GM19351 (cell line): ENCODE measurements around the gene CSRNP3.
A peak's percentile ranks its signal among the peaks of the same experiment; 100 is the strongest.
"Not testable (repeated sequence)": the region's sequence is repeated elsewhere in the genome, so short reads cannot be mapped to it uniquely, and the experiment has no call there.

ENCODE experiments used
- ATAC-seq: cut with Tn5 transposase; IDR thresholded peaks from one replicate; pipeline ENCODE4 v1.9.1; 2021; ENCODE audit warnings: mild to moderate bottlenecking, moderate library complexity; ENCODE audit not compliant: unreplicated experiment

CSRNP3 gene

DNA sequence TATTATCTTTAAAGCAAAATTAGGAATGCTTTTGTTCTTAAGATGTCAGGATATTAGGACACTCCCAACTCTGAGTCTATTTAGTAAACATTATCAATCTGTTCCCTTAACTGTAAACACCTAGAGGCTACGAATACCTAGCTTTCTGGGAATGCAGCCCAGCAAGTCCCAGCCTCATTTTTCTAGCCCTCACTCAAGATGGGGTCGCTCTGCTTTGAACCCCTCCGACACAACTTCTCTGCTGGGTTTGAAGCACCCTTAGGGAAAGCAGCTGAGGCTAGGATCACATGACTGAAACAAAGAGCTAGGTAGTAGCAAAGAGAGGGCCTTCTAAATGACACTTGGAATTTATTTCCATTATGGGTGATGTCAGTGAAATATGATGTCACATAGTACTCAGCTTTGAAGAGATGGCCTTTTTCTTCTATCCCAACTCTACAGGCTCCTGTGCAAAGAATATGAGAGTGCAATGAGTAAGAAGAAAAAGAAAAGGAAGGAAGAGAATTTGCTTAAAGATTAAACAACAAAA is 114.7 kb downstream of the CSRNP3 start:
- no peak for ATAC-seq

DNA sequence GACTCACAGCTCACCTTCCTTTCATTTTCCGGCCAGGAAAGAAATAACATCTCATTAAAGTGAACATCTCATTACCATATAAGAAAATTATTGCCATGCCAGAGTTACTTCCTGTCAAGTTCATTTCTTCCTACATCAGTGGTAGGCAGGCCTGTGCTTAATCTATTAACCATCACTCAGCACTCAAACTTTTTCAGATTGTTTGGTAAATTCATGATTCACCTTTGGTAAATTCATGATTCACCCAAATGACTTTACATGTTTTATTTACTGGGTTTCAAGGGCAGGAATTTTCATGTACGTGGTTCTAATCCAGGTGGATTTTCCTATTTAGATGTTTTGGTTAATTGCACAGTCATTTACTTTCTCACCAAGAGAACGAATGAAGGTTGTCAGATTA is 116.5 kb downstream of the CSRNP3 start:
- ATAC-seq = no peak

DNA sequence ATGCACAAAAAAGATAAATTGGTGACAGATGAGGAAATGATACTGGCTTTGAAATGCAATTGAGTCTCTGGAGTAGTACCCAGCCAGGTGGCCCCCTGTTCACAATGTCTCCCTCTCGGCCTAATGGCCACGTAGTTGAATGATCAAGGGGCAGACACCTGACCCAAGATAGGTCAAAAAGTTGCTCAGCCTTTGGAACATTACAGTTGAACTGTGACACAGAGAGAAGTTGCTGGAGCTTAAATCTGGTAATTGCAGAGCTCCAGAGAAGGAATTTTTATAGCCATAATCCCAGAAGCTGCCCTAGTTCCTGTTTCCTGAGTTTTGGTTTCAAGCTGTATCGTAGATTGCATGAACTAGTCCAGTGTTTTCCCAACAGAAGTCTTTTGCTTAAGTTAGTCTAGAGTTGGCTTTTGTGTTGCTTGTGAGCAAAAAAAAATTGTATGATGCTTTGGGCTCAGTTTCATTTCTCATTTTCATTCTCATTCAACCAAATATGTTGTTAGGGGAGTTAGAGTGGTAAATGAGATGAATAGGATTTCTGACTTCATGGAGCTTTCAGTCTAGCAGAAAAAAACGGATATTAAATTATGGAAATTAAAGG is 117.9 kb downstream of the CSRNP3 start:
- peak; percentile 91 for ATAC-seq

DNA sequence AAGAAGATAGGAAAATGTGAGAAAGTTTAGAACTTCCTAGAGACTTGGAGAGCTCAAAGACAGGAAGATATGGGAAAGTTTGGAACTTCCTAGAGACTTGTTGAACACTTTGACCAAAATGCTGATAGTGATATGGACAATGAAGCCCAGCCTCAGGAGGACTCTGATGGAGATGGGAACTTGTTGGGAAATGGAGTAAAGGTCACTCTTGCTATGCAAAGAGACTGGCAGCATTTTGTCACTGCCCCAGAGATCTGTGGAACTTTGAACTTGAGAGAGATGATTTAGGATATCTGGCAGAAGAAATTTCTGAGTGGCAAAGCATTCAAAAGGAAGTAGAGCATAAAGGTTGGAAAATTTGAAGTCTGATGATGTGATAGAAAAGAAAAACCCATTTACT is 121.5 kb downstream of the CSRNP3 start:
- not testable (repeated sequence) for ATAC-seq

DNA sequence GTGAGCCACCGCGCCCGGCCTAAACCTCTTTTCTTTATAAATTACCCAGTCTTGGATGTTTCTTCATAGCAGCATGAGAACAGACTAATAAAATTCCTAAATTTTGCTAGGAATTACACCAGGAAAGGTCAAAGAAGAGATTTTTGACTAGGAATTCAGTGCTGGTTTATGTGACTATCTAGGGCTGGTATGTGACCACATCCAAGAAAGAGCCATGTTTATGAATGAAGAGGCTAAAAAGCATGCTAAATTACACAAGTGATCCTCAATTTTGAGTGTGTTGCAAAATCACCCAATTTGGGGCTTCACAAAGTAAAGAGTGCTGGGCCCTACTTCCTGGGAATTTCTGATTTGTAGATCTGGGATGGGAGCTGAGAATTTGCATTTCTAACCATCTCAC is 123.6 kb downstream of the CSRNP3 start:
- no peak for ATAC-seq

DNA sequence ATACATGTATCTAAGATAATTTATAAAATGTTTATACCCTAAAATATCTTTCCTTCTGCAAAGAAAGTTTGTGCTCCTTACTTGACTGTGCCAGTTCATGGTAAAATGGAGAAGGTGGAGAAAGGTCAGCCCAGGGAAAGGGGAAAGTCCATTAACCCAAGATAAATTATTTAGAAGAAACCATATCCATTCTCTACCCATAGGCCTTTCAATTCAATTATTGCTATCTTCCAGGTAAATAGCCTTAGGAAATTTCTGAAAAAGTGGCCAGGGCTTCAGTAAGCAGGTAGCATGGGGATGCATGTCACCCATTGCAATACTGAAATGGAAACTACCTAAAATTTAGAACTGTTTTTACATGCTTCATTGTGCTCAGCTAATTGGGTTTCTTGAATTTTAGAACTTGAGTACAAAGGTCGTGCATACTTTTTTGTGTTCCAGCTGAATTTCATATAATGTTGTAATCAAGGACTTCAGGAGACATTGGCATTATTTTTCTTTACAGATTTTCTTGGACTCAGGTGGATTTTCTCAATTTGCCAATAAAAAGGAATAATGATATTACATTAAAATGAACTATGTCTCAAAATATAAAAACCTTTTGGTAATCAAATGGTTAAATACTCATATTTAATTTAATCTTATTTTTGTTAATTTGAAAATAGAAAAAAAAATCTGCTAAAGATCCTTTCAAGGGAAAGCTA is 124.9 kb downstream of the CSRNP3 start:
- ATAC-seq = peak; percentile 49

DNA sequence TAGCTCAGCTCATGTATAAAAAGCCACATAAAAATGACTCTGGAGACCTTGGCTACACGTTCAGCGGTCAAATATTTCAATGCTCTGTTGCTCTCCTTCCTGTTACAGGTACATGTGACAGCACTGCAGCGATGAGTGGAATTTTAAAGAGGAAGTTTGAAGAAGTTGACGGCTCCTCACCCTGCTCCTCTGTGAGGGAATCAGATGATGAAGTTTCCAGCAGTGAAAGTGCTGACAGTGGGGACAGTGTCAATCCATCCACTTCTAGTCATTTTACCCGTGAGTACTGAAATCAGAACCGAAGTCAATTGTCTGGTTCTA is 125.4 kb downstream of the CSRNP3 start:
- ATAC-seq = peak; percentile 83

DNA sequence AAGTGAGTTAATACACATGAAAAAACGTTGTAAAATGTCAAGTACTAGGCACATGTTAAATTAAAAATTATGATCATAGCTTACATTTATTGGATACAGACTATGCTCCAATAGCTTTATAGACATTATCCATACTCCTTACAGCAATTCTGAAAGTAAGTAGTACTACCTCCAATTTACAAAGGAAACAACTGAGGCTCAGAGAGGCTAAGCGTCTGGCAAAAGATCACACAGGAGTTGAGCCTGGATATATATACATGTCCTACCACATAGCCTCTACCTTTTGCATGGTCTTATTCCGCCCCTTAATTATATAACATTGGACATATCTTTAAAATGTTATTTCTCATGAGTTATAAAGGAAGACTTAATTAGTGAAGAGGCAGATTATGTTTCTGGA is 127.3 kb downstream of the CSRNP3 start:
- ATAC-seq = no peak

DNA sequence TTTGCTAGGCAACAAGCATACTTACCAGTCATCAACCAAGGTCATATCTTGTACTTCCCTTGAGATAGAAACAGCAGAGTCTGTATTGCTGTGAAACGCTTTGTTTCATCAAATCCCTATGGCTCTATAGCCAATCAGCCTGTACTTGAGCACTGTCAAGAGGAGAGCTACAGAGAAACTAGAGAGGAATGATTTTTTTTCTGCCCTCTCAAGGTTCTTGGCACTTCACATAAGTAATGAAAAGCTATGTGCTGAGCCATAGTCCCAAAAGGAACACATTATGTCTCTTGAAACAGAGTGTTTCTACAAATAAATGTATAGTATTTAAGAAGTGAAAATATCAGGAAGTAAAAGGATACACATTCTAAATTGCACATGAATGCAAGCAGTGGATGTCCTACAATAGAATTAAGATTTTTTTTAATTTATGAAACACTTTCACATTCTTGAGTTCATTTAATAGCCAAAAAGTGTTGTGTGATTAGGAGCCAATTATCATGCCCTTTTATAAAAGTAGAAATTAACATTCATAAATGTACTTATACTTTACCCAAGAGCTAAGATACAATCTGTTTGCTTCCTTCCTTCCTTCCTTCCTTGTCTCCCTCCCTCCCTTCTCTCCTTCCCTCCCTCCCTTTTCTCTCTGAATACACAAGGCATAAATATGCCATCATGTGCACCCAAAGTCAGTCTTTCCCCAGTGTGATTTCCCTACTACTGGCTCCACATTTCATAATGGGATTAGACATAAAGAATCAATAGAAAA is 131.8 kb downstream of the CSRNP3 start:
- ATAC-seq = no peak

DNA sequence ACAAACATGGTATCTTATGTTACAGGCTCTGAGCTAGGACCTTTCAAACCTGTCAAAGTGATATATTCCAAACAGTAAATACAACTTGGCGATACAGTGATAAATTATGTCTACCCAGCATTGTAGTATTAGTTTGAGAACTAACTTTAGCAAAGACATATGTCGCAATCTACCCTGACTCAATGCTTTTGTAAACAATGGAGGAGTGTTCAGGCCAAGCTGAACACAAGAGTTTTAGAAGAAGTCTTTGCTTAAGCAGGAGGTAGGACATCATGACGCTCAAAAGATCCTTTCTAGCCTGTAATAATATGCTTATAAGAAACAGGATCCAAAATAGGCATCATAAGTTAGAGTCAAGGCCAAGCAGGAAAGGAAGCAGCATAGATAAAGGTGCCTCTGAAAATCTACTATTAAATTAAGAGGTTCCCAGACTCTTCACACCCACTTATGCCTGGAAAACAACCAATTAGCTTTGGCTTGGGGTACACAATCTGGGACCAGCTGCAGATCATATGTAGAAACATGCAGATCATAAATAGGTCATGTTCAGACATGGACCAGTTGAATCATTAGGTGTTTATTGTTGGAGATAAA is 132.5 kb downstream of the CSRNP3 start:
- ATAC-seq = no peak

DNA sequence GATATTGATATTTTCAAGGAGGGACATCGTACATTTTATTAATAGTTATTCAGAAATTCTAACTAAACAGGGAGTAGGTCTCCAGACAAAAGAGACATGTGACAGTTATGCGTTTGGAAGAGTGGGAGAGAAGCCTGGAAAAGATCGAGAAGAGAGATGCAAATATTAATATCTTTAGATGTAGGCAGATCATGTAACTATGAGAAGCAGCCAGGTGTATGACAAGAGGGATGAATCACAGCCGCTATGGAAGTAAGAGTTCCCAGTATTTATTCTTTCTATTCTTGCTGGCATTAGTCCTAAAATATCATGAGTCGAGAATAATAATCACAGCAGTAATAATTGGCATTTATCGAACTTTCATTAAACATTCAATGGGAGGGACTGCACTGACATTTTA is 140.2 kb downstream of the CSRNP3 start:
- no peak for ATAC-seq

DNA sequence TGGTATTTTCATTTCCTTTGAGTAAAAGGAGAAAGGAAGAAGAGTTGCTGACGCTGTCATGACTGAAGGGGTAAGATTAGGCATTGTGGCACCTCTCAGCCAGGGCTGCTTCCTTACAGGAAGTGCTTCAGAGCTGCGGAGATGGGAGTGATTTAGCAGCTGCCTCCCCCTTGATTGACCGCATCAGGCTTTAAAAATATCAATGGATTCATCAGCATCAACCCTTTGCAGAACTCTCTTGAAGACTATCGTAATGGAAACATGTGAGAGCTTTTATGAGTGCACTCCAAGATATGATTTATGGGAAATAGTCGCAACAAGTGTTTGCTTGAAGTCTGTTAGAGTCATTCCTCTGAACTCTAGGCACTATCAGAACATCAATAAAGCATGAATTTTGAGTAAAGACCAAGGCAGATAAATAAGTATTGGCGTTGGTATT is 141.1 kb downstream of the CSRNP3 start:
- no peak for ATAC-seq

DNA sequence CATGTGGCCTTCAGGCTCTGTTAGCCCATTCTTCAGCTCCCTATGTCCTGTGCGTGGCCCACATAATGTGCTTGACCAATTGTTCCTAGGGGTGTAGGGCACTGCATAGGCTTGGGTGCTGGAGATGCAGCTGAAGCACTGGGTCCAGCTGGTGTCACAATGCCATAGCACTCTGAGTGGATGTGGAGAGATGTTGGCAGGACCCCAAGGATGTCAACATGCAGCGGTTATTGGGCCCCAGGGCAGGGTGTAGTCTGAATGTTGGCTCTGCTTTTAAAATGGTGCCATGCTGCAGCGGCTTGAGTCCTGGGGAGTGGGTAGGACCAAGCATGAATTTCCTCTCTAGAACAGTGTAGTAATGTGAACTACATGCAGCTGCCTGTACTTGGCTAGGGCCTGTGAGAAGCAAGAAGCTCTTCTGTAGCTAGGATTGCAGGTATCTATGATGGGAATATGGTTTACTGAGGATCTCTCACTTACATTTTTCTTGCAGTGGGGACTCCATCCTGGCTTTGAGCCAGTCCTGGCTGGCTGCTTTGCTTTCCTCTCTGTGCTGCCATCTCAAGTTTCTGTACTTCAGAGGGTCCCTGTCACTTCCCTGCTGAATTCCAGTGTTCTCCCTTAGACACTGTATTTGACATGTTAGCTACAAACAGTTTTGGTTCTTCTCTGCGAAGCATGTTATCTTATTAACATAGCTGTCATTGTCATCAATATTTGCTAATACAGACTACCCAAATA is 148.4 kb downstream of the CSRNP3 start:
- ATAC-seq = no peak

DNA sequence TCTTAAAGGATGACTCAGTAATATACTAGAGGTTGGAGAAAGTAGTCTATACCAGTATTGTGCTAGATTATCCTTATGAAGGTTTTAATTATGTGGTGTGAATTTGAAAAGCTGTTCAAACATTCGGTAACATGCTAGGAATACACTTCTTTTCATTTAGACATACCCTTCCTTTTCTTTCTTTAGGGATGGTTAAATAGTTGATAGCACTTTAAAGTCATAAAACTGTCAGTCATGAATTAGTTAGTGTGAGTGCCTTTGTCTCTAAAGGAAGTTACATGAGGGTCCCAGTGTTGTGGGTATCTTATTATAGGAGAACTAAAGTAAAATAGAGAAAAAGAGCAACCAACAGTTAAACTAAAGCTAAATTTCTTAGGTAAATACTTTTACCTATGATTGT is 149.3 kb downstream of the CSRNP3 start:
- no peak for ATAC-seq

DNA sequence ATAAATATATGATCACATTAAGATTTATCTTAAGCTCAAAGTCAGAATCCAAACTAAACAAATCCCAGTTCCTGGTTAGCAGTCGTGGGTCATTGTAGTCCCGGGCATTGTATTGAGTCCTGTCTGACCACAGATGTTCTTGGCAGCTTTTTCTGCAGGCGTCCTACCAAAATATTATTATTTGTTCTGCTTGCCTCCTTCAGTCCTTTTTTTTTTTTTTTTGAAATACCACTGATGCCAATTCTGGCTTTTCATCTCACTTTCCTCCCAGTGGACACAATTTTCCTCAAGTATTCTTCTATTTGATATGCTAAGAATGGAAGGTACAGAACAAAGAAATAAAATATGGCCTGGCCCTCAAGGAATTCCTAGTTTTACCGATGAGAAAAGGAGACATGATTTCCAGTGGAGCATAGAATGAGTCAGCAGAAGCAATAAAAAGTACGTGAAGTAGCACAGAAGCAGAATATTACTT is 151.6 kb downstream of the CSRNP3 start:
- no peak for ATAC-seq

DNA sequence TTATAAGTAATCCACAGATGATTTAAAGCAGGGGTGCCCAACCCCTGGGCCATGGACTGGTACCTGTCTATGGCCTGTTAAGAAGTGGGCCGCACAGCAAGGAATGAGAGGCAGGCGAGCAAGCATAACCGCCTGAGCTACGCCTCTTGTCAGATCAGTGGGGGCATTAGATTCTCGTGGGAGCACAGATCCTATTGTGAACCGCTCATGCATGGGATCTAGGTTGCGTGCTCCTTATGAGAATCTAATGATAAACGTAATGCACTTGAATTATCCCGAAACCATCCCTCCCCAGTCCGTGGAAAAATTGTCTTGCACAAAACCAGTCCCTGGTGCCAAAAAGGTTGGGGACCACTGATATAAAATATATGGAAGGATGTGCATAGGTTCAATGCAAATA is 153.7 kb downstream of the CSRNP3 start:
- no peak for ATAC-seq

DNA sequence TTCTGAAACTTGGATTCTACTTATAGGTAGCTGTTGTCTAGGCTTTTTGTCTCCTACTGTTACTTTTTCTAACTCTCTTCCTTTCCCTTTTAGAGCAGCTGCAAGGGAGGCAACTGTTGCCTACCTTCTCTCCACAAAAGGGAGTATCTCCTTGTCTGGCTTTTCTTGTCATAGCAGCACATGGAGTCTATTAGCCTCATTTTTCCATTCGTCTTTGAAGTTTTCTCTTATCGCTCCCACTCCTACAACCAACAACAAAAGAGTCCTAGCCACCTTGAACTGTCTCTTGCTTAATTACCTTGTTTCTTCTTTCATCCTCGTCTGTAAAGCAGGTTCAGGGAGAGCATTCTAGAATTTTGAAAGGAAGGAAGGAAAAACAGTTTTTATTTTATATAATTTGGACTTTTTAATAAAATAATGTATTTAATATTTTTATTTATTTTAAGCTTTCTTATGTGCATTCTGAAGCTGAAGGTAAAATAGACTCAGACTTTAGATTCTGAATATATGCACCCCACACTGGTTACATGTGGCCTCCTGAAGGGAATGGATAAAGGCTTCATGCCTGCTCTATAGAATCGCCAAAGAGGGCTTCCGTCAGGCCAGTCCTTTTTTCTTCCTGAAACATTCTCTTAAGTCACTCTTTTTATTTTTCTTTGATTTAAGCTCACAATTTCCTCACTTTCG is 154.4 kb downstream of the CSRNP3 start:
- ATAC-seq = no peak

DNA sequence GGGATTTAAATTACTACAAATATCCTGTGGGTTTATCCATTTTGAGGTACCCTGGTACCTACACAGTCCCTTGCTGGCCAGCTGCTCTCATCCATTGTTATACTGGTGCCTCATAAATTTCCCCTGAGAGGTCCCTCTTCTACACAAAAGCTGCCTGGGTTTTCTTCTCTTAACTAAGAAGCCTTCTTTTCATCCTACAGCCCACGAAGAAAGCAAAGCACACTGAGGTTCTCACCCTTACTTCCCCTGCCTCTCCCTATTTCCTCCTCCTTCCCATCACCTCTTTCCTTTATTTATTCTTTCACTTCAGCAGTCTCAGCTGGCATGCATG is 154.9 kb downstream of the CSRNP3 start:
- no peak for ATAC-seq

DNA sequence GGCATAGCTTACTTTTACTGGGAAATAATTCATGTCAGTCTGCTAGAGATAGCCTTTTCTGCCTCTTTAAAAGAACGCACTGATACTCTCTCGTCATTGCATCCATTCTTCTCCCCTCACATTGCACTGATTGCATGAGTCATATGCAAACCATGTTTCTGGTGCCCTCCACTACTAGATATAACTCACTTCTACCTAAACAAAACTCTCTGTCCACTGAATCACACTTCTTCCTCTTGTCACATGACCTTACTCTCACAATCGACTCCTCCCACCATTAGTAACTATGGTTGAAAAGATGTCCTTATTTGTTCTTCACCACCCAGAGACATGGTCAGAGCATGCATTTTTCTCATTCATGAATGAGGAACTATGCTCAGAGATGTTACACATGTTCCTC is 158.0 kb downstream of the CSRNP3 start:
- peak; percentile 74 for ATAC-seq

DNA sequence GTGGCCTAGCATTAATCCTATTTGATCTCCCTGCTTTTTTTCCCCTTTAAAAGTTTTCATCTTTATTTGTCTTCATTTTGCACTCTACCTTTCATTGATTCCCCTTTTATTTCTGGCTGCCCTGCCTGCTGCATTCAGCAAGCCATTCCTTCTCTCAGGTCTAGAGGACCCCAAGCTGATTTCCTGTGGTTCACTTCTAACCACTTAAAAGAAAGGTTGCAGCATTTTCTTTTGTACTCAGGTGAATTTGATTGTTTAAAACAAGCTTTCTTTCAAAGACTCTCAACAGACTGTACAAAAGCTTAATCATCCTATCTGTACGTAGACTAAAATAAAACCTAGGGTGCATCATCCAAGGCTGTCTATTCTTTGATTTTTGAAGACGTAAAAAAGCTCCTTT is 160.3 kb downstream of the CSRNP3 start:
- ATAC-seq = no peak
